MM.1S (cell line): Measurements from ENCODE around the gene IFNG.

Source experiments
- DNase-seq: peaks from one replicate; pipeline ENCODE4 v3.0.0-alpha.2; 2015
- H2AFZ ChIP-seq: fragments of 300-600 bp; sonication (generic); 2 replicates; pipeline ENCODE4 v1.6.0; 2016; ENCODE audit warnings: antibody characterized with exemption, low read length
- H3F3A ChIP-seq: fragments of 300-600 bp; sonication (generic); 2 replicates; pipeline ENCODE4 v1.6.1; 2016; ENCODE audit warnings: mild to moderate bottlenecking, antibody characterized with exemption, low read length, moderate library complexity, mixed read lengths; ENCODE audit not compliant: insufficient read depth
- H3K27ac ChIP-seq: fragments of 300-600 bp; sonication (generic); 2 replicates; pipeline ENCODE4 v1.5.1; 2016; ENCODE audit warnings: mild to moderate bottlenecking, low read length
- H3K27me3 ChIP-seq: fragments of 300-600 bp; sonication (generic); replicated peaks from 2 replicates; pipeline ENCODE4 v1.6.0; 2016; ENCODE audit warnings: low read length; ENCODE audit not compliant: insufficient read depth
- H3K36me3 ChIP-seq: fragments of 300-600 bp; sonication (generic); replicated peaks from 2 replicates; pipeline ENCODE4 v1.6.1; 2016; ENCODE audit warnings: mild to moderate bottlenecking, low read length, mixed read lengths; ENCODE audit not compliant: insufficient read depth
- H3K4me1 ChIP-seq: fragments of 300-600 bp; sonication (generic); 2 replicates; pipeline ENCODE4 v1.6.1; 2016; ENCODE audit warnings: low read length, mixed read lengths
- H3K4me2 ChIP-seq: fragments of 300-600 bp; sonication (generic); 2 replicates; pipeline ENCODE4 v1.6.0; 2016; ENCODE audit warnings: low read depth, low read length
- H3K4me3 ChIP-seq: fragments of 300-600 bp; sonication (generic); 2 replicates; pipeline ENCODE4 v1.5.1; 2016; ENCODE audit warnings: low read length, mixed read lengths
- H3K79me2 ChIP-seq: fragments of 300-600 bp; sonication (generic); 2 replicates; pipeline ENCODE4 v1.6.1; 2016; ENCODE audit warnings: mixed run types, low read length, mixed read lengths
- H3K9ac ChIP-seq: fragments of 300-600 bp; sonication (generic); 2 replicates; pipeline ENCODE4 v1.6.1; 2016; ENCODE audit warnings: low read length, mixed read lengths
- H3K9me2 ChIP-seq: fragments of 300-600 bp; sonication (generic); replicated peaks from 2 replicates; pipeline ENCODE4 v1.6.1; 2016; ENCODE audit warnings: mild to moderate bottlenecking, low read length, mixed read lengths; ENCODE audit not compliant: insufficient read depth
- H3K9me3 ChIP-seq: fragments of 300-600 bp; sonication (generic); replicated peaks from 2 replicates; pipeline ENCODE4 v1.6.1; 2016; ENCODE audit warnings: mild to moderate bottlenecking, low read length, mixed read lengths; ENCODE audit not compliant: insufficient read depth
- H4K20me1 ChIP-seq: fragments of 300-600 bp; sonication (generic); 2 replicates; pipeline ENCODE4 v1.6.1; 2016; ENCODE audit warnings: mild to moderate bottlenecking, low read length, moderate library complexity, mixed read lengths; ENCODE audit not compliant: insufficient read depth
- CTCF ChIP-seq: fragments of 300-600 bp; sonication (generic); IDR thresholded peaks from 2 replicates; pipeline ENCODE4 v1.5.1; 2016; ENCODE audit warnings: antibody characterized with exemption, low read length, mixed read lengths
- EZH2 ChIP-seq: fragments of 300-600 bp; sonication (generic); optimal IDR thresholded peaks from 2 replicates; pipeline ENCODE3; 2017; ENCODE audit warnings: low read depth, mild to moderate bottlenecking, antibody characterized with exemption, low read length, mixed read lengths
- EZH2phosphoT487 ChIP-seq: fragments of 300-600 bp; sonication (generic); IDR thresholded peaks from 2 replicates; pipeline ENCODE4 v1.6.1; 2018; ENCODE audit warnings: antibody characterized with exemption, low read length

The IFNG gene

GRCh38 chr12:68111995-68112394 is 47.5 kb downstream of the IFNG start:
- H2AFZ ChIP-seq, result no peak overlapping the region
- no peak overlapping the region for H3K9ac ChIP-seq
- H3K4me2 ChIP-seq, result no peak overlapping the region
- no peaks in the 10 kb centered on the region for H3K9me2 ChIP-seq
- no peak overlapping the region for H3K4me3 ChIP-seq
- no peaks in the 10 kb centered on the region for H3K36me3 ChIP-seq
- no peaks in the 10 kb centered on the region for H3K27me3 ChIP-seq
- TF ChIP-seq EZH2, result no peak
- TF ChIP-seq CTCF, result no peak
- no peak for TF ChIP-seq EZH2phosphoT487
- H3K27ac ChIP-seq, result no peak overlapping the region
- DNase-seq, result no peak
- H4K20me1 ChIP-seq, result no peaks in the 10 kb centered on the region
- no peaks in the 10 kb centered on the region for H3F3A ChIP-seq
- H3K79me2 ChIP-seq, result no peaks in the 10 kb centered on the region
- H3K9me3 ChIP-seq, result no peaks in the 10 kb centered on the region
- no peaks in the 10 kb centered on the region for H3K4me1 ChIP-seq

GRCh38 chr12:68109444-68110217 is 49.9 kb downstream of the IFNG start:
- Histone ChIP-seq H3K9me3 (no peaks in the 10 kb centered on the region), H3F3A (no peaks in the 10 kb centered on the region), H3K4me1 (no peaks in the 10 kb centered on the region), H3K4me2 (no peak overlapping the region), H3K9me2 (no peaks in the 10 kb centered on the region), H3K27me3 (no peaks in the 10 kb centered on the region), H4K20me1 (no peaks in the 10 kb centered on the region), H2AFZ (no peak overlapping the region), H3K79me2 (no peaks in the 10 kb centered on the region), H3K4me3 (no peak overlapping the region), H3K9ac (no peak overlapping the region), H3K36me3 (no peaks in the 10 kb centered on the region; the same call in 1 of the 2 replicates), H3K27ac (no peak overlapping the region)
- DNase-seq, result no peak
- no peak for TF ChIP-seq CTCF
- TF ChIP-seq EZH2phosphoT487, result no peak
- no peak for TF ChIP-seq EZH2

- Histone ChIP-seq H3K27ac (no peak overlapping the region), H3K27me3 (no peaks in the 10 kb centered on the region), H3K4me1 (no peaks in the 10 kb centered on the region), H3K9ac (no peak overlapping the region), H3K9me2 (no peaks in the 10 kb centered on the region), H3F3A (no peaks in the 10 kb centered on the region), H3K4me2 (no peak overlapping the region), H3K36me3 (no peaks in the 10 kb centered on the region; the same call in 1 of the 2 replicates), H3K4me3 (no peak overlapping the region), H4K20me1 (no peaks in the 10 kb centered on the region), H3K9me3 (no peaks in the 10 kb centered on the region), H3K79me2 (no peaks in the 10 kb centered on the region), H2AFZ (no peak overlapping the region)
- TF ChIP-seq EZH2phosphoT487 (no peak), CTCF (no peak), EZH2 (no peak)
- no peak for DNase-seq
These were observed 50.5 kb downstream of the IFNG start for GRCh38 chr12:68109001-68109400.
